MG63 (cell line): Measurements from ENCODE around the gene ADGRV1. TPM values are rescaled to one million over a fixed set of nuclear protein-coding genes. Genes with fewer than 3 reads are reported as not detected.
A peak's percentile ranks its signal among the peaks of the same experiment; 100 is the strongest.
"Not testable (repeated sequence)": the region's sequence is repeated elsewhere in the genome, so short reads cannot be mapped to it uniquely, and the experiment has no call there.

Experiments used
- DNase-seq: peaks from one replicate; pipeline ENCODE4 v3.0.0-alpha.2; 2020
- H3K27me3 ChIP-seq: fragments of 250-450 bp; sonication (Bioruptor Pico); 2 replicates; pipeline ENCODE4 v1.5.1; 2020; ENCODE audit warnings: mild to moderate bottlenecking, moderate library complexity
- H3K36me3 ChIP-seq: fragments of 250-450 bp; sonication (Bioruptor Pico); 2 replicates; pipeline ENCODE4 v1.5.1; 2020; ENCODE audit warnings: mild to moderate bottlenecking, moderate library complexity
- H3K4me3 ChIP-seq: fragments of 250-450 bp; sonication (Bioruptor Pico); 2 replicates; pipeline ENCODE4 v1.5.1; 2020; ENCODE audit warnings: mild to moderate bottlenecking, moderate library complexity
- H3K9me3 ChIP-seq: fragments of 250-450 bp; sonication (Bioruptor Pico); 2 replicates; pipeline ENCODE4 v1.5.1; 2020; ENCODE audit warnings: mild to moderate bottlenecking, moderate library complexity
- total RNA-seq: library from RNA; depleted of rRNA; stranded (reverse); fragments of >200 nt; shearing (Covaris generic); gene quantifications from 2 replicates; pipeline ENCODE4 v1.2.3, GENCODE V29; 2014; ENCODE audit warnings: low replicate concordance

ADGRV1 gene
- total RNA-seq, 1 experiment from 2014 or later: 0.13 TPM

DNA sequence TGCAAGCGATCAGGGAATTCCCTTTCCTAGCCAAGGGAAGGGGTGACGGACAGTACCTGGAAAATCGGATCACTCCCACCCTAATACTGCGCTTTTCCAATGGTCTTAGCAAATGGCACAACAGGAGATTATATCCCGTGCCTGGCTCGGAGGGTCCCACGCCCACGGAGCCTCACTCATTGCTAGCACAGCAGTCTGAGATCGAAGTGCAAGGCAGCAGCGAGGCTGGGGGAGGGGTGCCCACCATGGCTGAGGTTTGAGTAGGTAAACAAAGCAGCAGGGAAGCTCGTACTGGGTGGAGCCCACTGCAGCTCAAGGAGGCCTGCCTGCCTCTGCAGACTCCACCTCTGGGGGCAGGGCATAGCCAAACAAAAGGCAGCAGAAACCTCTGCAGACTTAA lies 411.3 kb downstream of the ADGRV1 start:
- not testable (repeated sequence) for H3K9me3 ChIP-seq, DNase-seq, H3K27me3 ChIP-seq, H3K36me3 ChIP-seq, H3K4me3 ChIP-seq

GRCh38 chr5:90981177-90981576 lies 422.6 kb downstream of the ADGRV1 start:
- no peaks in the 10 kb centered on the region for H3K27me3 ChIP-seq
- DNase-seq: no peak

GRCh38 chr5:90981821-90982220 lies 423.2 kb downstream of the ADGRV1 start:
- no peak for DNase-seq
- Histone ChIP-seq H3K36me3 (no peaks in the 10 kb centered on the region), H3K9me3 (no peaks in the 10 kb centered on the region), H3K4me3 (no peak overlapping the region), H3K27me3 (no peaks in the 10 kb centered on the region)

More at GRCh38 chr5:90981177-90981576, 422.6 kb downstream of the ADGRV1 start:
- Histone ChIP-seq H3K36me3 (no peaks in the 10 kb centered on the region), H3K4me3 (no peak overlapping the region), H3K9me3 (no peaks in the 10 kb centered on the region)

DNA sequence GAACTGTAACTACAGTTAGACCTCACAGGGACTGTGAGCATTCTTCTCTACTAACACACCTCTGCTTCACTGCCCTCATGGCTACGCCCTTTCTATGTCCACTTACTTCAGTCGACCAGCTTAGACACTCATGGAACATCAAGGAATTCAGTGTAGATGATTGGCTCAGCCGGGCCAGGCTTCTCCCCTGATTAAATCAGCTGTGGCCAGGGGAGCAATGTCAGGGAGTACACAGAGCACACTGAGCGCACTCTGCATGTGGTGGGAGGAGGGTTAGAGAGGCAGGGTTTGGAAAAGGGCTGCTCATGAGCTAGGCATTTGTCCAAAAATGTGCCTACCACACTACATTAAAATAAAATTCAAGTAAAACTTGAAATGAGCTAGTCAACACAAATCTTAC lies 424.0 kb downstream of the ADGRV1 start:
- H3K9me3 ChIP-seq: no peaks in the 10 kb centered on the region
- no peaks in the 10 kb centered on the region for H3K36me3 ChIP-seq
- no peaks in the 10 kb centered on the region for H3K27me3 ChIP-seq
- H3K4me3 ChIP-seq: no peak overlapping the region
- DNase-seq: no peak

DNA sequence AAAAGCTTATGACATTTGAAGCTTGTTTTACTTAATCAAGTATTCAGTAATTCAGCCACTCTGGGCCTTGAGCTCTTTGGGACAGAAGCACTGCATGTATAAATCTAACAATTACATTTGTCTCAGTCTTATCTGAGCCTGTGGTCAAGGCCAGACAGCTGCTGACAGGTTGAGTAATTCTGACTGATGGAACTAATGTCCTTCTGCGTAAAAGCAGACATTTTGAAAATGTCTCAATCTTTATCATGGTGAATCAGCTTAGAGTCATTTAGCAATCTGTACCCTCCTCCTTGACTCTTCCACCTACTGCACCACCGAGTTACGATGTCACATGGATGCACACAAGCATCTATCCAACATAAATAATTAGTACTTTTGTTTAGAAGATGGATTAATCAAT lies 424.6 kb downstream of the ADGRV1 start:
- H3K36me3 ChIP-seq: no peaks in the 10 kb centered on the region
- peak; percentile 13 for DNase-seq
- no peaks in the 10 kb centered on the region for H3K27me3 ChIP-seq
- H3K9me3 ChIP-seq: no peaks in the 10 kb centered on the region
- H3K4me3 ChIP-seq: no peak overlapping the region

GRCh38 chr5:90983711-90984124 lies 425.1 kb downstream of the ADGRV1 start:
- no peaks in the 10 kb centered on the region for H3K27me3 ChIP-seq

GRCh38 chr5:90985341-90985740 lies 426.7 kb downstream of the ADGRV1 start:
- DNase-seq: no peak
- Histone ChIP-seq H3K36me3 (no peaks in the 10 kb centered on the region), H3K4me3 (no peak overlapping the region), H3K27me3 (no peaks in the 10 kb centered on the region), H3K9me3 (no peaks in the 10 kb centered on the region)

More at GRCh38 chr5:90983711-90984124, 425.1 kb downstream of the ADGRV1 start:
- no peaks in the 10 kb centered on the region for H3K36me3 ChIP-seq
- H3K4me3 ChIP-seq: no peak overlapping the region
- no peak for DNase-seq
- H3K9me3 ChIP-seq: no peaks in the 10 kb centered on the region

DNA sequence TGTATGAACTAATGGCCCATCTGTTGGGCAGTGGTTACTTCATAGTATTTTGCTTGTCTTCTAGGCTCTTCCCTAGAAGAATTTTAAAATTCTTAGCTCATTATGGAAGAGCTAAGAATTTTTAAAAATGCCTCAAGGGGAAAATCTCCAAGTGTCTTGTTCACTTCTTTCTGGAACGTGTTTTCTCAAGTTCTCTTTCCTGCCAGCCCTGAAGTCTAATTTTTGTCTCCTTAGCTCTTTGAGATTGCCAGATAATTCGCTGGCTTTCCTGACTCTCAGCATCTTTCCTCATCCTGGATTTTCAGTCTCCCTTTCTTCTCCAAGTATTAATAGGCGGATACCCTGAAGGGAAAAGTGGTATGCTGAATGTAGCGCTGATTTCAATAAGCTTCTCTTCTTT lies 429.1 kb downstream of the ADGRV1 start:
- H3K4me3 ChIP-seq: no peak overlapping the region
- no peak for DNase-seq
- H3K9me3 ChIP-seq: no peaks in the 10 kb centered on the region
- no peaks in the 10 kb centered on the region for H3K36me3 ChIP-seq
- H3K27me3 ChIP-seq: no peaks in the 10 kb centered on the region

DNA sequence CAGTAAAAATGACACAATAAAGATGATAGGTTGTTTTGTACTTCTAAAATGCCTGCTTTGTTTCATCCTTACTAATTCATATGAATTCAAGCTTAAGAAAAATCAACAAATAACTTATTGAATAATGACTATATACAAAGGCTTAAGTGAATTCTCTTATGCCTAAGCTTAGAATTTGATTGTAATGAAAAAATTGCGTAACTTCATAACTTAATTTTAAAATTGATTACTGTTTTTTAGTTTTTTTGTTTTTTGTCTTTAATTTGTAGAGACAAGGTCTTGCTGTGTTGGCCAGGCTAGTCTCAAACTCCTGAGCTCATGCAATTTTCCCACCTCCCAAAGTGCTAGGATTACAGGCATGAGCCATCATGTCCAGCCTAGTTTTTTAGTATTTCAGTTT lies 432.6 kb downstream of the ADGRV1 start:
- no peaks in the 10 kb centered on the region for H3K36me3 ChIP-seq
- no peak for DNase-seq
- no peaks in the 10 kb centered on the region for H3K9me3 ChIP-seq
- H3K27me3 ChIP-seq: no peaks in the 10 kb centered on the region
- no peak overlapping the region for H3K4me3 ChIP-seq

DNA sequence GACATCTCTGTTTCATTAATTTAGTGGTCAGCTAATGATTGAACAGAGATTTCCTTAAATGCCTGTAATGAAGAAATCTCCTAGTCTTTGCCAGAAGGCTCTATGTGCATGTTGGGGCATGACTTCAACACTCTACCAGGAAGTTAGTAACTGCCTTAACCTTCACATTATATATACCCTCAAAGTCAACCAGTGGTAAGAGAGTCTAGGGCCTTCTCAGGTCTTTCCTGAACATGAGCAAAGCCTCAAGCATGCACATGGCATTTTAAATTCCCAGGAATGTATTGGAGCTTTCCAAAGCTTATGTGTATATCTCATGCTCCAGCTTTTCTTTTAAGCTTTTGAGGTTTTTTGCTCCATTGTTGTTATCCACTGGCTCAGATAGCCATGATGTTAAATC lies 436.2 kb downstream of the ADGRV1 start:
- DNase-seq: no peak
- no peak overlapping the region for H3K4me3 ChIP-seq
- no peaks in the 10 kb centered on the region for H3K9me3 ChIP-seq
- H3K27me3 ChIP-seq: no peaks in the 10 kb centered on the region
- no peaks in the 10 kb centered on the region for H3K36me3 ChIP-seq

- no peak for DNase-seq
- no peaks in the 10 kb centered on the region for H3K9me3 ChIP-seq
- H3K4me3 ChIP-seq: no peak overlapping the region
- no peaks in the 10 kb centered on the region for H3K36me3 ChIP-seq
- H3K27me3 ChIP-seq: no peaks in the 10 kb centered on the region
Measured at GRCh38 chr5:90996089-90996488, 437.5 kb downstream of the ADGRV1 start.

GRCh38 chr5:90997082-90997481 lies 438.5 kb downstream of the ADGRV1 start:
- no peaks in the 10 kb centered on the region for H3K9me3 ChIP-seq
- DNase-seq: no peak

DNA sequence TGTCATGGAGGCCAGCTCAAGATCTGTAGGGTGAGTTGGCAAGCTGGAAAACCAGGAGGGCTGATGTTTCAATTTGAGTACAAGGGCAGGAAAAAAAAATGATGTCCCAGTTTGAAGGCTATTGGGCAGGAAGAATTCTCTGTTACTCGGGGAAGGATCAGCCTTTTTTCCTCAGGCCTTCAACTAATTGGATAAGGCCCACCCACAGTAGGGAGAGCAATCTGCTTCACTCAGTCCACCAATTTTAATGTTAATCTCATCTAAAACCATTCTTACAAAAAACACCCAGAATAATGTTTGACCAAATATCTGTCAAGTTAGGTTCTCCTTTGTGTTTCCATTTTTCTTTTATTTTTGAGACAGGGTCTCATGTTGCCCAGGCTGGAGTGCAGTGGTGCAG lies 442.1 kb downstream of the ADGRV1 start:
- Histone ChIP-seq H3K9me3 (no peaks in the 10 kb centered on the region), H3K27me3 (no peaks in the 10 kb centered on the region), H3K4me3 (no peak overlapping the region), H3K36me3 (no peaks in the 10 kb centered on the region)
- DNase-seq: no peak

More at GRCh38 chr5:90997082-90997481, 438.5 kb downstream of the ADGRV1 start:
- Histone ChIP-seq H3K36me3 (no peaks in the 10 kb centered on the region), H3K4me3 (no peak overlapping the region), H3K27me3 (no peaks in the 10 kb centered on the region)

DNA sequence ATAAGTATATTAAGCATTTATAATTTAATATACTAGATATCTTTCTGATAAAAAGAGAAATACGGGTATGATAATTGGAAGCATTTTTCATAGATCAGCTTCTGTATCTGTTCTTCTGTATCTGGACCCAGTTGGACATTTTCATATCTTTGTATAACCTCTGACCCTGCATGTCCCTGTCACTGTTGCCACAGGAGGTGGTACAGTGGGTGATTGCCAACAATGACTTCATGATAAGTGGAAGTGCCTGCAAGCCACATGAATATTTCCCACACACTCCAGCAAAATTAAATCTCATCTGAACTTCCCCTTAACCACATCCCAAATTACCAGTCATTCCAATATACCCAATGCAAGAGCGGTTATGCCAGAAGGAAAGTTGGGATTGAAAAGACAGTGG lies 448.1 kb downstream of the ADGRV1 start:
- Histone ChIP-seq H3K9me3 (no peaks in the 10 kb centered on the region), H3K36me3 (no peaks in the 10 kb centered on the region), H3K27me3 (no peaks in the 10 kb centered on the region), H3K4me3 (no peak overlapping the region)
- DNase-seq: no peak

DNA sequence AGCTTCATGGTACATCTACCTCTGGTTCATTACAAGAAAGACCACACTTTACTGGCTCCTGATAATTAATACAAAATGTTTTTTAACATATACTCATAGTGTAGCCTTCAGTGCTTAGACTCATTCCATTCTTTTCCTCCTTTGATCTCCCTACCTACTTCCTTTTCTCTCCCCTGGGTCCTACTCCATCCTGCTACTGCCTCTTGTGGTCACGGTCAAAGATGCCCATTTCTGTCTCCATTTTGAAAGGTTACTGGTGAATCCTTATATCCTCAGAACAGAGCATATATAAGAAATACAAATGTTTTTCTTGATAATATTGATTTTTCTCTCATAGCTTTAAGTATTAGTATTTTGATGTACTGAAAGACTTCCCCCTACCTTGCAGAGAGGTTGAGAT lies 448.7 kb downstream of the ADGRV1 start:
- no peaks in the 10 kb centered on the region for H3K27me3 ChIP-seq
- H3K4me3 ChIP-seq: no peak overlapping the region
- H3K36me3 ChIP-seq: no peaks in the 10 kb centered on the region
- H3K9me3 ChIP-seq: no peaks in the 10 kb centered on the region
- no peak for DNase-seq

DNA sequence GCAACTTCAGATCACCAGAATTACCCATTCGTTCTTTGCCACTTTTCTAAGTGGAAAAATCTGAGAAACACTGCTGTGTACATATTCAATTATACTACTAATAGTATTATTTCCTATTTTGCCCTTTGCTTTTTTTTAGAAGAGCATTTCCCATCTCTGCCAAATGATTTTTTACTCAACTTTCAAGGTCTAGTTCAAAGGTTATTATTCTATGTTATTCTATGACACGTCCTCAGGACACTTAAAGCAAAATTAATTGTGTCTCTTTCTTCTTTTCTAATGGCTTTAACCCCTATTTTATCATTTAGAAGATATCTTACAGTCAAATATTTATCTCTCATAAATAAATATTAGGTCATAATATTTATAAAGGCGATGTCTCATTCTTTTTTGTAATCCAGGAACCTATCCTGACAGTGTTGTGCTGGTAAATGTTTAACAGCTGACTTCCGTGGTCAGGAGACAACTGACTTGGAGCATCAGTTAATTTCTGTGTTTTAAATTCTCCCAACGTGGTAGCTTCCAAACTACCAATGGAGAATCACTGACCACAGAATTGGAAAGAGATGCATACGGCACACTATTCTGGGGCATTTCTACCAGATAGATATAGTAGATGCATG lies 449.3 kb downstream of the ADGRV1 start:
- no peaks in the 10 kb centered on the region for H3K36me3 ChIP-seq
- H3K27me3 ChIP-seq: no peaks in the 10 kb centered on the region
- no peak for DNase-seq
- no peak overlapping the region for H3K4me3 ChIP-seq
- no peaks in the 10 kb centered on the region for H3K9me3 ChIP-seq

GRCh38 chr5:91010090-91010489 lies 451.5 kb downstream of the ADGRV1 start:
- H3K4me3 ChIP-seq: no peak overlapping the region
- no peaks in the 10 kb centered on the region for H3K27me3 ChIP-seq
- no peak for DNase-seq
- peaks cover 5% of the 10 kb centered on the region for H3K9me3 ChIP-seq
- H3K36me3 ChIP-seq: no peaks in the 10 kb centered on the region

DNA sequence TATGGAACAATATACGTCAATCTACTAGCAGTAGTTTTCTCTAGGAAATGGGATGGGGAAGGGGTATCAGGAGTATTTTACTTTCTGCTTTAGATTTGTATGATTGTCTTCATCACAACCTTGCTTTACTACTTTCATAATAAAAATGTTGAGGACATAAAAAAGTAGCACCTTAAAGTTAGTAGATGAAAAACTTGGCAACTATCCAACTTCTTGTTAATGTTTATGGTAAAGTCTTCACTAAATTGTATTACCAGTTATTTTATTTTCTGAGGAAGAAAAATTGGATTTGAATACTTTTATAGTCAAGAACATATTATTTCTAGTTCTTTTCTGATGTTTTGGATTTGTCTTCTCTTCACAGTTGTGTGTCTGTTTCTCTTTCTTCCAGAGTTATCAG lies 452.4 kb downstream of the ADGRV1 start:
- Histone ChIP-seq H3K4me3 (no peak overlapping the region), H3K36me3 (no peaks in the 10 kb centered on the region), H3K27me3 (no peaks in the 10 kb centered on the region), H3K9me3 (peaks cover 5% of the 10 kb centered on the region)
- no peak for DNase-seq

- DNase-seq, H3K4me3 ChIP-seq, H3K9me3 ChIP-seq, H3K36me3 ChIP-seq, H3K27me3 ChIP-seq: not testable (repeated sequence)
Measured at GRCh38 chr5:91012867-91013266, 454.3 kb downstream of the ADGRV1 start.
